ENCODE data around the gene FAM53C. TPM values are rescaled to one million over a fixed set of nuclear protein-coding genes. Genes with fewer than 3 reads are reported as not detected.

FAM53C gene
- total RNA-seq: 30.1 and 33.2 TPM in 2 replicates

DNA sequence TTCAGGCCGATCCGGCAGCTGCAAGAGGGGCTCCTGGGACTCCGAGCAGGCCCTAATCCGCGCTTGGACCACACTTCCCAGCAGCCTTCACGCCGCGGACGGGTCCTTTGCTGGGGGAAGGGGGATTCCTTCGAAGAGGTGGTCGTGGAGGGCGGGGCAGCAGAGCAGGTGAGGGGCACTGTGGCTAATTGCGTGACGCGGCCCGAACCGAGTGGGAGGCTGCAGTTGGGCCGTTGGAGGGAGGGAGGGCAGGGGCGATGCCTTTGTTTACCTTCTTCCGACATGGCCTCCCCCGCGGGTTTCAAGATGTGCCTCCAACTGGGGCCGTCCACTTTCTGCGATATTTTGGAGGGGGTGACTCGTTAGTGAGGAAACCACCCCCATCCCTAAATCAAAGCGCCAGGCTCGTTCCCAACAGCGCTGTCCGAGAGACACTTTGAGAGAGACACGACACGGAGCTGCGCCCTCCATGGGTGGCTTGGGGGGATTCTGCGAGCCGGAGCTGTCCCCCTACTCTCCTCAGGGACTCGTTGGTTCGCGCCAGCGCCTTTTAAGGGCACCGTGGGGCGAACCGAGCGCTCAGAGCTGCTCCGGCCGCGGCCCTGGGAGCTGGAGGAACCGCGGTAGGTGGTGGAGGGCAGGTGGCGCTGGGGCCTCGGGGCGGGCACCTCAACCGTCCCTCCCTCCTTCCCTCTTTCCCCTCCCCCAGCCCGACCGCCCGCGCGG lies at the start of gene FAM53C:
Gene FAM53C (plus strand): TSS at position 582 of the 726 bp plus-strand sequence. CDS start 3,070 bp downstream, outside the sequence.

DNA sequence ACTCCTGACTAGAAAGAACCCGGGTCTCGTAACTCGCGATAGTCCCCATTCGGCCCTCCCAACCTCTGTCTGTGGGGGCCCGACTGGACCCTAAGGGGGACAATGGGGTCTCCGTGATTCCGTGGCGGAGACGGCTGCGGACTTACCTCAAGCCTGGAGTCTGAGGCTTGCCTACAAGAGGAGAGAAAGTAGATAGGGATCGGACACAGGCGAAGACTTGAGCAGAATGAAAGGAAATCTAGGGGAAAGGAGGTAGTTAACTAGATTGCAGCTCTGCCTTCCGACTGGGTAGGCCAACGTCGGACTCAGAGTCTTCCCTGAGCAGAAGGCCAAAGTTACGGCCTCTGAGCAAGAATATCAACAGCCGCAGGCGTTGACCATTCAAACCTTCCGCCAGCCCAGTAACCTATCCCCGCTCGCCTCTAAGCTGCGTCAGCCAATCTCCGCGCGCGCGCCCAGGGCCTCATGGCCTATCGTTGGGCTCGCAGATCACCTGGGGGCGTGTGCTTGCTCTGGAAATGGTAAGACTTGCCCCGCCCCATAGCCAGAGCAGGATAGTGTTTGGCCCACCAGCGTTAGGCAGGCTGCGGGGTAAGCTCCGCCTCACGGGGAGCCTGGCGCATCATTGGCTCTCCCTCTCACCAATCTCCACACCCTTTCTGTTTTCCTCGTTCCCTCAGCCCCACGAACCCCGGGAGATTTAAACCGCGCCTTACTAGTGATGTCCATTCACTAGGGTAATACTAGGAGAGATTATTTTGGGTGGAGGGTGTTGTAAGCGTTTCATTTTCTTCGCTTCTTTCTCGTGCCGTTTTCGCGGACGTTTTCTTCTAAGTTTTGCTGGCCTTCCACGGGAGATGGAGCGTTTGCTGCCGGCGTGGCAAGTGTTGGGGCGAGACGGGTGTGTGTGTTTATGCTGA lies 6.4 kb upstream of the FAM53C start, which contains the start of gene CDC25C:
Gene CDC25C (minus strand): TSS at position 356 of the 920 bp plus-strand sequence. CDS start 624 bp downstream, outside the sequence.

DNA sequence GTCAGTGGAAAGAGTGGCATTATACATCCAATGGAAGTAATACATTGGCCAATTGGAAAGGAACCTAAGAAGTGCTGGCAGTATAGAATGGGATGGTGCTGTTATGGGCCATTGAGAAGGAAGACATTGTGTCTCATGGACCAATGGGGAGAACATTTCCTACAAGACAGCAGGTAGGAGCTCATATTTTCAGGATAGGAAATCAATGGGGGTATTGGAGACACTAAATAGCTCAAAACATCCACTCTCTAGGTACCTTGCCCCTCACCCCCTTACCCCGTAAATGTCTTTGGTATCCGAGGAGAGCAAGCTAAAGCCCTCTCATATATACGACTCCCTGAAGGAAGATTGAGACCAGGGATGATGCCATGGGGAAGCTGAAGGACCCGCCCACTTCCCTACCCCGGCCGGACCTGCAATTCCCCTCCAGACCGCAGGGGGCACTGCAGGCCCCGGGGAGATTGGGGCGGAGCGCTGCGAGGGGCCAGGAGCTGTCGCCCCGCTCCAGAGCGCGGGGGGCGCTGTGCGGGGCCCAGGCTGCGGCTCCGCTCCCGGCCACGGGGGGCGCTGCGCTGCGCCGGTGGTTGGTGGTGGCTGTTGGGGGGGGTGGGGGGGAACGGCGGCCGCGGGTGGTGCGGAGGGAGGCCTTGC lies 14.1 kb downstream of the FAM53C start, which contains the start of gene KDM3B:
Gene KDM3B (plus strand): TSS at position 615 of the 651 bp plus-strand sequence. CDS start 111 bp downstream, outside the sequence.

Other genes starting within 250 kb of the FAM53C start
- 1.2 and 3.3 TPM in 2 replicates for gene NME5, start 198.8 kb upstream of the FAM53C start, total RNA-seq
- 39.7 and 45.7 TPM in 2 replicates for gene BRD8, start 159.6 kb upstream of the FAM53C start, total RNA-seq
- 57.1 and 63.9 TPM in 2 replicates for gene KIF20A, start 159.2 kb upstream of the FAM53C start, total RNA-seq
- 21.7 and 28.3 TPM in 2 replicates for gene CDC23, start 124.9 kb upstream of the FAM53C start, total RNA-seq
- gene GFRA3, start 63.6 kb upstream of the FAM53C start, total RNA-seq: under 0.01 TPM in 1 of 2 replicates, not detected in the other
- 6.2 and 11.9 TPM in 2 replicates for gene CDC25C, start 6.5 kb upstream of the FAM53C start, total RNA-seq
- gene KDM3B, start 14.4 kb downstream of the FAM53C start, total RNA-seq: 36.0 and 49.7 TPM in 2 replicates
- 2.2 and 4.8 TPM in 2 replicates for gene REEP2, start 100.8 kb downstream of the FAM53C start, total RNA-seq
- 0.73 and 2.3 TPM in 2 replicates for gene EGR1, start 127.2 kb downstream of the FAM53C start, total RNA-seq
- gene ETF1, start 205.0 kb downstream of the FAM53C start, total RNA-seq: 128 and 160 TPM in 2 replicates
- 262 and 396 TPM in 2 replicates for gene HSPA9, start 237.1 kb downstream of the FAM53C start, total RNA-seq

Measured in subcutaneous preadipocyte (primary cell).